Peyer's patch (tissue), 4 donors: ENCODE results near the gene HS6ST1. TPM values are rescaled to one million over a fixed set of nuclear protein-coding genes. Genes with fewer than 3 reads are reported as not detected.

ENCODE experiments used
- DNase-seq, 3 donors: peaks; one replicate each; pipeline ENCODE4 v3.0.0-alpha.2; 2017 to 2019
- H3K27ac ChIP-seq, 4 donors: fragments of 200-600 bp; sonication (generic); one replicate each; pipeline ENCODE4 v1.5.1; 2016 to 2019
- H3K27me3 ChIP-seq, 2 donors: fragments of 200-600 bp; sonication (generic); one replicate each; pipeline ENCODE4 v1.5.1; 2019
- H3K36me3 ChIP-seq, 3 donors: fragments of 200-600 bp; sonication (generic); one replicate each; pipeline ENCODE4 v1.5.1; 2016 to 2019
- H3K4me1 ChIP-seq, 4 donors: fragments of 200-600 bp; sonication (generic); one replicate each; pipeline ENCODE4 v1.5.1; 2016 to 2019
- H3K4me3 ChIP-seq, 4 donors: fragments of 200-600 bp; sonication (generic); 1 replicate in 3 of 4; 2 replicates in 1 of 4; pipeline ENCODE4 v1.5.1; 2016 to 2019; ENCODE audit warnings: mild to moderate bottlenecking in 1 of 4
- H3K9me3 ChIP-seq, 4 donors: fragments of 200-600 bp; sonication (generic); one replicate each; pipeline ENCODE4 v1.5.1; 2016 to 2019; ENCODE audit warnings: mild to moderate bottlenecking in 1 of 4
- POLR2A ChIP-seq, 2 donors: fragments of 450-650 bp; IDR thresholded peaks; one replicate each; pipeline ENCODE4 v1.5.1; 2017; ENCODE audit warnings: antibody characterized with exemption in 2 of 2, mild to moderate bottlenecking in 2 of 2, moderate library complexity in 2 of 2
- total RNA-seq, 4 donors: library from RNA; depleted of rRNA; stranded (reverse); fragments of >200 nt; gene quantifications; one replicate each; pipeline ENCODE4 v1.1.0, GENCODE V29; 2016
- TF ChIP-seq, protein P1 (sequence below), 6 experiments: fragments of 450-650 bp in 4 of 6; fragments of 200-600 bp in 2 of 6; sonication (generic) in 1 of 6; IDR thresholded peaks; one replicate each; pipeline ENCODE4 v1.5.1; 2017 to 2019; ENCODE audit warnings: antibody characterized with exemption in 6 of 6, mild to moderate bottlenecking in 3 of 6, moderate library complexity in 1 of 6

HS6ST1 gene
- total RNA-seq, 4 donors from 2014 or later: 16.5 to 52.0 (median 40.2) TPM

DNA sequence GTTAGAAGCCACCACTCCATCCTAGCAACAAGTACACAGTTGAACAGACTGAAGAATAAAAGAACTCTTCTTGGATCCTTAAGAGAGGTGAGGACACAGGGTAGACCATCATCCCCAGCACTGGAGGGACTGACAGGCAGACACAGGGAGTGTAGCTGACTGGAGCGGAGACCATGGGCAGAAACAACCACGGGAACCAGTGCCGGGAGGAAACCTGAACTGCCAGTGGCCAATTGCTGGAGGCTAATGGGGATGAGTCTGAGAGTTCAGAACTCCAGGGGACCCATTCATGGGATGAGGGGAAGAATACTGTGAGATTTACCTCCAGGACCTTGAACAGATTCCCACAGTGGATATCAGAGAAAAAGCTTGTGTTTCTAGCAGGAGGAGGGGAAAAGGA is 76.8 kb downstream of the HS6ST1 start:
- DNase-seq: no peak
- no peaks in the 10 kb centered on the region for H3K4me1 ChIP-seq
- TF ChIP-seq, protein P1, sequence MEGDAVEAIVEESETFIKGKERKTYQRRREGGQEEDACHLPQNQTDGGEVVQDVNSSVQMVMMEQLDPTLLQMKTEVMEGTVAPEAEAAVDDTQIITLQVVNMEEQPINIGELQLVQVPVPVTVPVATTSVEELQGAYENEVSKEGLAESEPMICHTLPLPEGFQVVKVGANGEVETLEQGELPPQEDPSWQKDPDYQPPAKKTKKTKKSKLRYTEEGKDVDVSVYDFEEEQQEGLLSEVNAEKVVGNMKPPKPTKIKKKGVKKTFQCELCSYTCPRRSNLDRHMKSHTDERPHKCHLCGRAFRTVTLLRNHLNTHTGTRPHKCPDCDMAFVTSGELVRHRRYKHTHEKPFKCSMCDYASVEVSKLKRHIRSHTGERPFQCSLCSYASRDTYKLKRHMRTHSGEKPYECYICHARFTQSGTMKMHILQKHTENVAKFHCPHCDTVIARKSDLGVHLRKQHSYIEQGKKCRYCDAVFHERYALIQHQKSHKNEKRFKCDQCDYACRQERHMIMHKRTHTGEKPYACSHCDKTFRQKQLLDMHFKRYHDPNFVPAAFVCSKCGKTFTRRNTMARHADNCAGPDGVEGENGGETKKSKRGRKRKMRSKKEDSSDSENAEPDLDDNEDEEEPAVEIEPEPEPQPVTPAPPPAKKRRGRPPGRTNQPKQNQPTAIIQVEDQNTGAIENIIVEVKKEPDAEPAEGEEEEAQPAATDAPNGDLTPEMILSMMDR (IDR thresholded peaks at IDR 0.05): no peak
- no peak for TF ChIP-seq POLR2A (IDR thresholded peaks at IDR 0.05)
- H3K4me3 ChIP-seq: no peak overlapping the region
- no peaks in the 10 kb centered on the region for H3K36me3 ChIP-seq
- H3K27me3 ChIP-seq: no peaks in the 10 kb centered on the region
- H3K27ac ChIP-seq: no peak overlapping the region
- H3K9me3 ChIP-seq: no peaks in the 10 kb centered on the region

DNA sequence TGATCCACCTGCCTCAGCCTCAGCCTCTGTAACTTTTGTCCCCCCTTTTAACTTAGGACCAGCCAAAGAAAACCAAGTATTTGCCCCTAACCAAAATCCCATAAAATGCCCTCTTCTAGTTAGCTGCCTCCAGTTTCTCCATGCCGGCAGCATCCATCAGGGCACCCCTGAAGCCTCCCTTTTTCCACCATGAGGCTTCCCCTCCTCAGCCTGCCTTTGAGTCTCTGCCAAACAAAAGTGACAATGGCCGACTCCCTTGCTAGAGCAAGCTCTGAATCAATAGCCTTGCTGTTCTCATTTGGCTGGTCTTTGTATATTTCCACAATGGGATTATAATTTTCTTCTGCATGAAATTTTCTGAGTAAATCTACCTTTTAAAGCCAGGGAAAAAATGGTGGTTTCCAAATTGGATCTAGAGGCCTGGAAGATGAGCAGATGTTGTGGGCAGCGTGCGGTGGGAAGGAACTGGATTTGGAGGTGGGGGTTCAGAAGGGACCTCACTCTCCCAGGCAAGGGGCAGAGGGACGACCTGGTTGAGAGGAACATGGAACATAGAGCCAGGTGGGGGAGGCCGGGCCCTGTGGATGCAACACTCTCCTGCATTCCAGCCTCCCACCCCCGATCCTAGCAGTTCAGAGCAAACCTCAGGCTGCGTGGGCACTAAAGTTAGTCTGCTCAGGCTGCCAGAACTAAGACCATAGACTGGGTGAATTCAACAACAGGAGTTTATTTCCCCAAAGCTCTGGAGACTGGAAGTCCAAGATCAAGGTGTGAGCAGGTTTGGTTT is 80.6 kb downstream of the HS6ST1 start:
- H3K4me1 ChIP-seq: no peaks in the 10 kb centered on the region
- H3K9me3 ChIP-seq: no peaks in the 10 kb centered on the region
- no peak overlapping the region for H3K27ac ChIP-seq
- no peak overlapping the region for H3K4me3 ChIP-seq
- no peaks in the 10 kb centered on the region for H3K27me3 ChIP-seq
- no peaks in the 10 kb centered on the region for H3K36me3 ChIP-seq
- TF ChIP-seq, protein P1 (IDR thresholded peaks at IDR 0.05): no peak
- no peak for TF ChIP-seq POLR2A (IDR thresholded peaks at IDR 0.05)
- no peak for DNase-seq

GRCh38 chr2:128237081-128237534 is 81.6 kb downstream of the HS6ST1 start:
- Histone ChIP-seq H3K36me3 (no peaks in the 10 kb centered on the region), H3K9me3 (no peaks in the 10 kb centered on the region), H3K27ac (no peak overlapping the region), H3K4me1 (peaks cover 0 to 8% (median 0%) of the 10 kb centered on the region in 4 donors), H3K27me3 (no peaks in the 10 kb centered on the region), H3K4me3 (no peak overlapping the region)
- no peak for DNase-seq
- TF ChIP-seq, protein P1 (IDR thresholded peaks at IDR 0.05): no peak
- TF ChIP-seq POLR2A (IDR thresholded peaks at IDR 0.05): no peak

- TF ChIP-seq, protein P1 (IDR thresholded peaks at IDR 0.05): no peak
These were observed 82.1 kb downstream of the HS6ST1 start for GRCh38 chr2:128236491-128237035.

DNA sequence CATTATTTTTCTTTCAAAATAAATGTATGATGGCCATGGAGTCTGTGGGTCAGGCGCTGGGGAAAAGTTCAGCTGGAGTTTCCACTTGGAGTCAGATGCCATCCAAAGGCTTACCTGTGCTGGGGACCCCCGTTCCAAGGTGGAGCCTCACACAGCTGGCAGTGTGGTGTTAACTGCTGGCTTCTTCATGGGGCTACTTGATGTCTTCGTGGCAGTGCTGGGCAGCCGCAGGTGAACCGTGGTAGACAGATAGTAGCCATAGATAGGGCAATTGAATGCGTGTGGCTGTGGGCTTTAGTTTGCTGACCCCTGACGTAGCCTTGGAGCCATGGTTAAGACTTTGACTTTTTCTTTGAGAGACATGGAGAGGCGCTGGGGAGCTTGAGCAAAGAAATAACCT is 83.1 kb downstream of the HS6ST1 start:
- no peak overlapping the region for H3K4me3 ChIP-seq
- H3K36me3 ChIP-seq: no peaks in the 10 kb centered on the region
- no peaks in the 10 kb centered on the region for H3K9me3 ChIP-seq
- no peak overlapping the region for H3K27ac ChIP-seq
- no peak for TF ChIP-seq POLR2A (IDR thresholded peaks at IDR 0.05)
- TF ChIP-seq, protein P1 (IDR thresholded peaks at IDR 0.05): no peak
- H3K27me3 ChIP-seq: no peaks in the 10 kb centered on the region
- H3K4me1 ChIP-seq: peaks cover 0 to 8% (median 0%) of the 10 kb centered on the region in 4 donors
- DNase-seq: no peak

More at GRCh38 chr2:128236491-128237035, 82.1 kb downstream of the HS6ST1 start:
- DNase-seq: no peak
- no peak overlapping the region for H3K4me3 ChIP-seq
- no peaks in the 10 kb centered on the region for H3K9me3 ChIP-seq
- H3K4me1 ChIP-seq: peaks cover 0 to 8% (median 0%) of the 10 kb centered on the region in 4 donors
- no peaks in the 10 kb centered on the region for H3K36me3 ChIP-seq
- no peaks in the 10 kb centered on the region for H3K27me3 ChIP-seq
- H3K27ac ChIP-seq: peak overlapping the region in 1 of 4 donors; percentile 38
